Measurements from ENCODE around the gene SYNPO2. TPM values are rescaled to one million over a fixed set of nuclear protein-coding genes. Genes with fewer than 3 reads are reported as not detected.

SYNPO2 gene
- total and polyA plus RNA-seq, 2 of the 8 experiments (the other 6 are each of a cell fraction or from before 2014, with no cell fraction given): 0.50 to 4.2 TPM

DNA sequence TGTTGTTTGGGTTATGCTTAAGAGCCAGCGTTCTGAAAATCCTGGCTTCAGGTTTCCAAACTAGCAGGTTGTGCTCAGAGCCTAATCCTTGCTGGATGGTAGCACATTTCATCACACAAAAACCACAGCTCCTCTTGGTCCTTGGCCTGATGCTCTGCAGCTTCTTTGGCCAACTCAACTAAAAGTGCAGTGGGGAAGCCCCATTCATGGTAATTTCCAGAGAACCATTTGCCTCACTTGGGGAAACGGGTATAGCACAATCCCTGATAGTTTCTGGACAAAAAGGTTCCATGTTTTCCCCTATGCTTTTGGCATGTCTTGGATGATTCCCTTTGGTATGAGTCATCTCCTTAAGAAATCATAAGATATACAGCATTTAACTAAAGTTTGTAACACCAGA, 78.7 kb downstream of the SYNPO2 start:
- CTCF ChIA-PET (ENCODE audit: partially characterized antibody): interaction anchor here (0.6 to 2.0 kb wide), 11 partner anchors 10 to 226 kb away, joined by 3 to 8 read pairs (median 4); no protein-coding TSS in a partner anchor
- no peak overlapping the region for H3K18ac ChIP-seq (ENCODE audit: extremely low read depth, low read length)
- H3K23ac ChIP-seq (ENCODE audit: insufficient read length): no peak overlapping the region
- H3K4ac ChIP-seq (replicated peaks; ENCODE audit: insufficient read length, low read depth, low read length): no peak overlapping the region
- no peak overlapping the region for H2AK5ac ChIP-seq (ENCODE audit: low read depth, low read length)
- H3K9me3 ChIP-seq (ENCODE audit: insufficient read depth in 2 of 2, low read depth in 1 of 2, low read length in 1 of 2): no peaks in the 10 kb centered on the region
- no peak overlapping the region for H3K4me2 ChIP-seq (ENCODE audit: insufficient read depth in 1 of 2, low read depth in 2 of 2, low read length in 2 of 2)
- no peaks in the 10 kb centered on the region for H3K79me2 ChIP-seq (ENCODE audit: control insufficient read depth in 1 of 2, insufficient read depth in 2 of 2, low read length in 2 of 2)
- H3K9ac ChIP-seq (replicated peaks in 1 of 4; ENCODE audit: extremely low read depth in 1 of 4, low read depth in 3 of 4, low read length in 3 of 4): no peak overlapping the region
- no peak overlapping the region for H2BK5ac ChIP-seq (ENCODE audit: low read depth, low read length)
- H4K5ac ChIP-seq (ENCODE audit: insufficient read length, low read depth, low read length): no peak overlapping the region
- no peak for FAIRE-seq
- no peaks in the 10 kb centered on the region for H4K20me1 ChIP-seq (replicated peaks in 1 of 2; ENCODE audit: control insufficient read depth in 1 of 2, insufficient read depth in 2 of 2, low read length in 2 of 2)
- no peak overlapping the region for H3K56ac ChIP-seq (replicated peaks; ENCODE audit: insufficient read length, low read depth, low read length)
- H3K79me1 ChIP-seq (ENCODE audit: low read depth, low read length): no peaks in the 10 kb centered on the region
- no peak overlapping the region for H3K14ac ChIP-seq (ENCODE audit: insufficient read length)
- no peak overlapping the region for H2BK15ac ChIP-seq (ENCODE audit: low read length)
- no peaks in the 10 kb centered on the region for H3K36me3 ChIP-seq (ENCODE audit: control insufficient read depth in 2 of 4, insufficient read depth in 4 of 4, low read length in 3 of 4)
- POLR2A ChIA-PET (ENCODE audit: partially characterized antibody): no interaction called here
- peaks cover 0 to 7% (median 5%) of the 10 kb centered on the region in 4 experiments; a peak in 6 of 7 replicates for H3K4me1 ChIP-seq (replicated peaks in 1 of 4; ENCODE audit: control insufficient read depth in 3 of 4, insufficient read depth in 4 of 4, low read length in 3 of 4)
- no peak overlapping the region for H3K4me3 ChIP-seq (ENCODE audit: extremely low read depth in 1 of 4, insufficient read depth in 2 of 4, low read depth in 3 of 4, low read length in 4 of 4)
- no peak overlapping the region for H2BK12ac ChIP-seq (ENCODE audit: low read depth, low read length)
- H4K8ac ChIP-seq (ENCODE audit: extremely low read depth, insufficient read depth, low read length): no peak overlapping the region
- H2BK20ac ChIP-seq (ENCODE audit: low read length): no peak overlapping the region
- H2AFZ ChIP-seq (ENCODE audit: low read length): peak overlapping the region; percentile 97
- 0 out of 2 replicates have a peak overlapping the region, but pooled peaks have one; percentile 2 for H3K27ac ChIP-seq (ENCODE audit: low read depth, low read length)
- DNase-seq (ENCODE audit: low read depth in 1 of 2, low spot score in 2 of 2): no peak
- H3K27me3 ChIP-seq (replicated peaks in 1 of 4; ENCODE audit: control insufficient read depth in 3 of 4, extremely low read depth in 1 of 4, insufficient read depth in 3 of 4, low read length in 3 of 4): no peaks in the 10 kb centered on the region
- H3K23me2 ChIP-seq (ENCODE audit: low read depth, low read length): no peaks in the 10 kb centered on the region
- H2BK120ac ChIP-seq (replicated peaks; ENCODE audit: low read depth, low read length): no peak overlapping the region
- 70% methylated on average over 2 of the region's 2 CpGs; no CpG with 5 or more reads in 1 of the 2 experiments for WGBS, 2 experiments (ENCODE audit: extremely low coverage in 1 of 2, insufficient coverage in 1 of 2, insufficient read length in 1 of 2, insufficient replicate concordance in 2 of 2, low coverage in 1 of 2, low lambda C conversion rate in 2 of 2, missing lambda C conversion rate in 1 of 2)
- no peak overlapping the region for H4K91ac ChIP-seq (replicated peaks; ENCODE audit: insufficient read length, low read length)
- TF ChIP-seq RXRA (IDR thresholded peaks at IDR 0.05; ENCODE audit: insufficient read depth, low read depth, low read length) (no peak), NRF1 (IDR thresholded peaks at IDR 0.05; ENCODE audit: low read depth, low read length) (no peak), GABPA (IDR thresholded peaks at IDR 0.05; ENCODE audit: borderline replicate concordance, insufficient read depth, low read length) (no peak), HDAC2 (IDR thresholded peaks at IDR 0.05; ENCODE audit: borderline replicate concordance in 1 of 2, low read depth in 2 of 2, low read length in 2 of 2) (no peak), SP1 (IDR thresholded peaks at IDR 0.05; ENCODE audit: low read depth, low read length) (no peak), CTBP2 (IDR thresholded peaks at IDR 0.05; ENCODE audit: borderline replicate concordance, insufficient read depth, insufficient read length, low read length) (no peak), FOSL1 (IDR thresholded peaks at IDR 0.05; ENCODE audit: insufficient read depth, low read depth, low read length) (no peak), SP2 (IDR thresholded peaks at IDR 0.05; ENCODE audit: low read length) (no peak), BRCA1 (IDR thresholded peaks at IDR 0.05; ENCODE audit: low read depth, low read length) (no peak), TBP (IDR thresholded peaks at IDR 0.05; ENCODE audit: low read depth, low read length) (no peak)
- TF ChIP-seq, protein P1, sequence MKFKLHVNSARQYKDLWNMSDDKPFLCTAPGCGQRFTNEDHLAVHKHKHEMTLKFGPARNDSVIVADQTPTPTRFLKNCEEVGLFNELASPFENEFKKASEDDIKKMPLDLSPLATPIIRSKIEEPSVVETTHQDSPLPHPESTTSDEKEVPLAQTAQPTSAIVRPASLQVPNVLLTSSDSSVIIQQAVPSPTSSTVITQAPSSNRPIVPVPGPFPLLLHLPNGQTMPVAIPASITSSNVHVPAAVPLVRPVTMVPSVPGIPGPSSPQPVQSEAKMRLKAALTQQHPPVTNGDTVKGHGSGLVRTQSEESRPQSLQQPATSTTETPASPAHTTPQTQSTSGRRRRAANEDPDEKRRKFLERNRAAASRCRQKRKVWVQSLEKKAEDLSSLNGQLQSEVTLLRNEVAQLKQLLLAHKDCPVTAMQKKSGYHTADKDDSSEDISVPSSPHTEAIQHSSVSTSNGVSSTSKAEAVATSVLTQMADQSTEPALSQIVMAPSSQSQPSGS (IDR thresholded peaks at IDR 0.05; ENCODE audit: low read length): no peak

Data from H1 (cell line).